HCT116 (cell line): ENCODE results near the gene ELN. TPM values are rescaled to one million over a fixed set of nuclear protein-coding genes. Genes with fewer than 3 reads are reported as not detected.

Experiments
- ATAC-seq: fragments of 200-7000 bp; cut with Tn5 transposase; 2 replicates; pipeline ENCODE4 v1.9.1; 2020; ENCODE audit warnings: mild to moderate bottlenecking, moderate library complexity
- BruUV-seq: library from RNA; stranded (reverse); fragments of 400-500 nt; replicated peaks from 2 replicates; lab custom pipeline; 2021; lab: Mats Ljungman, UMichigan
- CTCF ChIA-PET: fragments of 300-600 bp; sonication (Branson Sonifier 250); formaldehyde crosslinking; loops from one replicate; lab custom pipeline; 2021; ENCODE audit warnings: antibody characterized with exemption; lab: Charles Lee
- POLR2A ChIA-PET: fragments of 300-600, 350-600 bp; sonication (Branson Sonifier 250); formaldehyde crosslinking; loops from one replicate; lab custom pipeline; 2021; ENCODE audit warnings: antibody characterized with exemption; lab: Charles Lee
- RAD21 ChIA-PET, 2 experiments: fragments of 300-600 bp; sonication (Branson Sonifier 250); formaldehyde crosslinking; loops; one replicate each; lab custom pipeline; 2023; ENCODE audit warnings: low total read pairs in 2 of 2; ENCODE audit not compliant: uncharacterized antibody in 2 of 2, unreplicated experiment in 2 of 2, low non-redundant PET in 1 of 2; lab: Charles Lee
- DNase-seq: peaks from one replicate; pipeline ENCODE4 v3.0.0-alpha.2; 2010; ENCODE audit warnings: low read depth, low spot score
- H2AFZ ChIP-seq: fragments of 200-600 bp; shearing (Covaris generic), sonication (generic); 2 replicates; pipeline ENCODE4 v1.6.1; 2017; ENCODE audit warnings: low read depth, mixed run types, mixed read lengths, antibody characterized with exemption, low read length; ENCODE audit not compliant: poor library complexity, severe bottlenecking
- H3K27ac ChIP-seq: 2 replicates; pipeline ENCODE4 v1.5.1; 2012; ENCODE audit warnings: low read depth, low read length
- H3K27me3 ChIP-seq: fragments of 200-600 bp; sonication (generic); 2 replicates; pipeline ENCODE4 v1.6.1; 2016; ENCODE audit warnings: mixed run types, low read length, mixed read lengths; ENCODE audit not compliant: insufficient read depth
- H3K36me3 ChIP-seq, 2 experiments: fragments of 200-500 bp in 1 of 2; fragments of 200-600 bp in 1 of 2; sonication (Bioruptor generic) in 1 of 2; sonication (generic) in 1 of 2; 2 replicates each; pipeline versions ENCODE4 v1.5.1 to v1.6.1; 2014 to 2016; ENCODE audit warnings: low read length in 2 of 2, inconsistent platforms in 1 of 2, mixed read lengths in 1 of 2, mixed run types in 1 of 2; ENCODE audit not compliant: insufficient read depth in 2 of 2, control insufficient read depth in 1 of 2
- H3K4me1 ChIP-seq, 2 experiments: fragments of 200-600 bp in 1 of 2; sonication (generic) in 1 of 2; 2 replicates each; pipeline versions ENCODE4 v1.5.1 to v1.6.1; 2012 to 2017; ENCODE audit warnings: low read length in 2 of 2, inconsistent platforms in 1 of 2, mild to moderate bottlenecking in 1 of 2, mixed read lengths in 1 of 2, mixed run types in 1 of 2, moderate library complexity in 1 of 2; ENCODE audit not compliant: insufficient read depth in 2 of 2, control insufficient read depth in 1 of 2
- H3K4me2 ChIP-seq: fragments of 200-600 bp; sonication (generic); 2 replicates; pipeline ENCODE4 v1.6.1; 2017; ENCODE audit warnings: mixed run types, low read length, mixed read lengths
- H3K4me3 ChIP-seq, 2 experiments: fragments of 200-600 bp in 1 of 2; sonication (generic) in 1 of 2; replicated peaks in 1 of 2; 2 replicates each; pipeline ENCODE4 v1.5.1; 2011 to 2016; ENCODE audit warnings: low read length in 2 of 2, control low read depth in 1 of 2, low read depth in 1 of 2, mild to moderate bottlenecking in 1 of 2, mixed read lengths in 1 of 2, mixed run types in 1 of 2
- H3K79me2 ChIP-seq: fragments of 200-600 bp; sonication (generic); 2 replicates; pipeline ENCODE4 v1.6.1; 2017; ENCODE audit warnings: mild to moderate bottlenecking, mixed run types, low read length, moderate library complexity, mixed read lengths; ENCODE audit not compliant: insufficient read depth
- H3K9ac ChIP-seq: fragments of 200-600 bp; sonication (generic); 2 replicates; pipeline ENCODE4 v1.6.1; 2016; ENCODE audit warnings: low read length, mixed read lengths
- H3K9me2 ChIP-seq: fragments of 200-600 bp; sonication (generic), shearing (Covaris generic); 2 replicates; pipeline ENCODE4 v1.6.1; 2017; ENCODE audit warnings: mixed run types, mild to moderate bottlenecking, moderate library complexity; ENCODE audit not compliant: insufficient read depth
- H3K9me3 ChIP-seq, 2 experiments: fragments of 200-500 bp in 1 of 2; fragments of 200-600 bp in 1 of 2; sonication (Bioruptor generic) in 1 of 2; sonication (generic) in 1 of 2; 2 replicates each; pipeline ENCODE4 v1.6.1; 2014 to 2017; ENCODE audit warnings: low read length in 2 of 2, mixed read lengths in 2 of 2, inconsistent platforms in 1 of 2, low read depth in 1 of 2, mild to moderate bottlenecking in 1 of 2, mixed run types in 1 of 2, moderate library complexity in 1 of 2; ENCODE audit not compliant: control insufficient read depth in 1 of 2, insufficient read depth in 1 of 2
- H4K20me1 ChIP-seq: fragments of 200-600 bp; sonication (generic), shearing (Covaris generic); 2 replicates; pipeline ENCODE4 v1.6.1; 2017; ENCODE audit warnings: mixed run types, mild to moderate bottlenecking, moderate library complexity; ENCODE audit not compliant: insufficient read depth
- ATF3 ChIP-seq: IDR thresholded peaks from 2 replicates; pipeline ENCODE4 v1.6.1; 2012
- CEBPB ChIP-seq: IDR thresholded peaks from 2 replicates; pipeline ENCODE4 v1.6.1; 2012; ENCODE audit warnings: low read depth
- ELF1 ChIP-seq: IDR thresholded peaks from 2 replicates; pipeline ENCODE4 v1.6.1; 2012; ENCODE audit warnings: low read depth, borderline replicate concordance
- EZH2 ChIP-seq: fragments of 200-600 bp; sonication (generic); IDR thresholded peaks from 2 replicates; pipeline ENCODE4 v1.6.1; 2017; ENCODE audit warnings: antibody characterized with exemption, mixed run types
- JUND ChIP-seq: IDR thresholded peaks from 2 replicates; pipeline ENCODE4 v1.6.1; 2012
- MAX ChIP-seq: IDR thresholded peaks from 2 replicates; pipeline ENCODE4 v1.6.1; 2012
- POLR2AphosphoS5 ChIP-seq: IDR thresholded peaks from 2 replicates; pipeline ENCODE4 v1.6.1; 2011; ENCODE audit warnings: mild to moderate bottlenecking, low read depth, low read length, moderate library complexity
- RAD21 ChIP-seq: IDR thresholded peaks from 2 replicates; pipeline ENCODE4 v1.6.1; 2012; ENCODE audit warnings: low read depth, mild to moderate bottlenecking
- SIN3A ChIP-seq: IDR thresholded peaks from 2 replicates; pipeline ENCODE4 v1.6.1; 2012; ENCODE audit warnings: low read depth
- SRF ChIP-seq: IDR thresholded peaks from 2 replicates; pipeline ENCODE4 v1.6.1; 2012; ENCODE audit warnings: low read depth
- TCF7L2 ChIP-seq: IDR thresholded peaks from 2 replicates; pipeline ENCODE4 v1.7.0; 2011; ENCODE audit warnings: borderline replicate concordance, inconsistent platforms; ENCODE audit not compliant: insufficient read depth, insufficient read length; ENCODE audit errors: extremely low read depth
- ZBTB33 ChIP-seq: IDR thresholded peaks from 2 replicates; pipeline ENCODE4 v1.6.1; 2011; ENCODE audit warnings: mild to moderate bottlenecking, low read length, moderate library complexity; ENCODE audit not compliant: insufficient replicate concordance; ENCODE audit errors: extremely low read depth
- ZFX ChIP-seq: fragments of 450-650 bp; IDR thresholded peaks from 2 replicates; pipeline ENCODE4 v1.6.1; 2017
- intact Hi-C: fragments of 100-400 bp; cut with micrococcal nuclease; formaldehyde crosslinking; loops from 2 replicates; pipeline ENCODE4 v1.10.0; 2022
- total RNA-seq: library from RNA; stranded (reverse); gene quantifications from one replicate; pipeline ENCODE4 v1.2.1, GENCODE V29; 2021; ENCODE audit not compliant: unreplicated experiment

ELN gene
- total RNA-seq, 1 experiment from 2014 or later: 0.17 TPM

GRCh38 chr7:74040101-74040790, 12.3 kb downstream of the ELN start:
- H3K9me2 ChIP-seq: no peaks in the 10 kb centered on the region
- ATAC-seq: no peak
- no peak overlapping the region for H3K9ac ChIP-seq
- no peak overlapping the region for H2AFZ ChIP-seq
- DNase-seq: no peak
- no peaks in the 10 kb centered on the region for H3K27me3 ChIP-seq
- ChIA-PET POLR2A (no interaction called here), CTCF (interaction anchor here (5.4 kb wide), 1 partner anchor 13 kb away, joined by 29 read pairs; the partner anchor contains the start of gene ELN), RAD21 (no interaction called here)
- H3K36me3 ChIP-seq: no peaks in the 10 kb centered on the region
- no TSS peak for BruUV-seq
- intact Hi-C loops: no loop called here
- no peaks in the 10 kb centered on the region for H3K79me2 ChIP-seq
- H3K27ac ChIP-seq: no peak overlapping the region
- no peaks in the 10 kb centered on the region for H3K9me3 ChIP-seq
- H3K4me1 ChIP-seq: peaks cover 6 to 7% of the 10 kb centered on the region in 2 experiments
- H4K20me1 ChIP-seq: no peaks in the 10 kb centered on the region
- H3K4me3 ChIP-seq: no peak overlapping the region
- TF ChIP-seq MAX: no peak
- no peak for TF ChIP-seq ELF1
- no peak for TF ChIP-seq CEBPB
- TF ChIP-seq ATF3: no peak
- H3K4me2 ChIP-seq: no peak overlapping the region

- POLR2A ChIA-PET: no interaction called here
- BruUV-seq: no TSS peak
- CTCF ChIA-PET: no interaction called here
Measured at GRCh38 chr7:74040791-74041520, 13.0 kb downstream of the ELN start.

More at GRCh38 chr7:74040791-74041520, 13.0 kb downstream of the ELN start:
- Histone ChIP-seq H3K4me2 (no peak overlapping the region), H3K9ac (no peak overlapping the region), H3K36me3 (no peaks in the 10 kb centered on the region), H2AFZ (no peak overlapping the region), H4K20me1 (no peaks in the 10 kb centered on the region), H3K9me2 (no peaks in the 10 kb centered on the region), H3K79me2 (no peaks in the 10 kb centered on the region), H3K27ac (no peak overlapping the region), H3K4me3 (no peak overlapping the region), H3K4me1 (peaks cover 6 to 7% of the 10 kb centered on the region in 2 experiments), H3K9me3 (no peaks in the 10 kb centered on the region), H3K27me3 (no peaks in the 10 kb centered on the region)
- no peak for DNase-seq
- ATAC-seq: no peak
- RAD21 ChIA-PET: no interaction called here
- no peak for TF ChIP-seq SRF
- no peak for TF ChIP-seq JUND
- no peak for TF ChIP-seq POLR2AphosphoS5
- no peak for TF ChIP-seq ATF3
- TF ChIP-seq CEBPB: no peak
- TF ChIP-seq ZBTB33: no peak
- no peak for TF ChIP-seq EZH2
- no peak for TF ChIP-seq RAD21
- no peak for TF ChIP-seq SIN3A
- TF ChIP-seq ZFX: no peak
- no peak for TF ChIP-seq TCF7L2
- intact Hi-C loops: no loop called here
